Measurements from ENCODE around the gene BCO1. TPM values are rescaled to one million over a fixed set of nuclear protein-coding genes. Genes with fewer than 3 reads are reported as not detected.

Gene BCO1
- total RNA-seq, 1 donor: not detected

DNA sequence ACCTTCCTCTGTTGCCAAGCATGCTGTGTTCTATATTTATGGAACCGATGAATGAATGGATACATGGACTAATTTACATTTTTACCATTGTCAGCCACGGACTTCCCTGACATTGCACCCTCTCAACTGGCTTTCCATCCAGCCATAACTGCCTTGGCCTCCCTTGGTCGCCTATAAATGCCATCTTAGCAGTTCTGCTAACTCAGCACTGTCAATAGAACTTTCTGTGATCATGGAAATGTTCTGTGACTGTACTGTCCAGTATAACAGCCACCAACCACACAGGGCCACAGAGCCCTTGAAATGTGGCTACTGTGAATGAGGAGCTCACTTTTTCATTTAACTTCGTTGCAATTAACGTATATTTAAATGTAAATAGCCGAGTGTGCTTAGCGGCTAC lies 8.7 kb upstream of the BCO1 start:
- H3K4me3 ChIP-seq (ENCODE audit: low read depth, low read length): no peak overlapping the region
- TF ChIP-seq, protein P1, sequence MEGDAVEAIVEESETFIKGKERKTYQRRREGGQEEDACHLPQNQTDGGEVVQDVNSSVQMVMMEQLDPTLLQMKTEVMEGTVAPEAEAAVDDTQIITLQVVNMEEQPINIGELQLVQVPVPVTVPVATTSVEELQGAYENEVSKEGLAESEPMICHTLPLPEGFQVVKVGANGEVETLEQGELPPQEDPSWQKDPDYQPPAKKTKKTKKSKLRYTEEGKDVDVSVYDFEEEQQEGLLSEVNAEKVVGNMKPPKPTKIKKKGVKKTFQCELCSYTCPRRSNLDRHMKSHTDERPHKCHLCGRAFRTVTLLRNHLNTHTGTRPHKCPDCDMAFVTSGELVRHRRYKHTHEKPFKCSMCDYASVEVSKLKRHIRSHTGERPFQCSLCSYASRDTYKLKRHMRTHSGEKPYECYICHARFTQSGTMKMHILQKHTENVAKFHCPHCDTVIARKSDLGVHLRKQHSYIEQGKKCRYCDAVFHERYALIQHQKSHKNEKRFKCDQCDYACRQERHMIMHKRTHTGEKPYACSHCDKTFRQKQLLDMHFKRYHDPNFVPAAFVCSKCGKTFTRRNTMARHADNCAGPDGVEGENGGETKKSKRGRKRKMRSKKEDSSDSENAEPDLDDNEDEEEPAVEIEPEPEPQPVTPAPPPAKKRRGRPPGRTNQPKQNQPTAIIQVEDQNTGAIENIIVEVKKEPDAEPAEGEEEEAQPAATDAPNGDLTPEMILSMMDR (IDR thresholded peaks at IDR 0.05; ENCODE audit: insufficient read depth, low read length): no peak
- no peak for DNase-seq (ENCODE audit: low read depth)

DNA sequence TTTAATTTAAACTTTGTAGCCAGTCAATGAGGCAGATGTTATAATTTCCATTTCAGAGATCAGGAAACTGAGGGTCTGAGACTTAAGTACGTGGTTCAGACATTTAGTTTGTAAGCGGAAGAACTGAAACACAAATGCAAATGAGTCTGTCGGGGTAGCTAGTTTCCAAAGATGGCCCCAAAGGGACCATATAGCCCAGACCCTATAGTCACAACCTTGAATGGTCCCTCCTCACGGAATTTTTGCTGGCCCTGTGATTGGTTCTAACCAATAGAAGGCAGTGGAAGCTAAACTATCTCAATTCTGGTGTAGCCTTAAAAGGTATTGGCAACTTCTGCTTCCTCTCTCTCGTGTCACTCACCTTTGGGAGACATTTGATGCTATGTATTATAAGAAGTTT lies 7.5 kb upstream of the BCO1 start:
- TF ChIP-seq, protein P1 (IDR thresholded peaks at IDR 0.05; ENCODE audit: insufficient read depth, low read length): no peak
- H3K4me3 ChIP-seq (ENCODE audit: low read depth, low read length): no peak overlapping the region
- DNase-seq (ENCODE audit: low read depth): no peak

DNA sequence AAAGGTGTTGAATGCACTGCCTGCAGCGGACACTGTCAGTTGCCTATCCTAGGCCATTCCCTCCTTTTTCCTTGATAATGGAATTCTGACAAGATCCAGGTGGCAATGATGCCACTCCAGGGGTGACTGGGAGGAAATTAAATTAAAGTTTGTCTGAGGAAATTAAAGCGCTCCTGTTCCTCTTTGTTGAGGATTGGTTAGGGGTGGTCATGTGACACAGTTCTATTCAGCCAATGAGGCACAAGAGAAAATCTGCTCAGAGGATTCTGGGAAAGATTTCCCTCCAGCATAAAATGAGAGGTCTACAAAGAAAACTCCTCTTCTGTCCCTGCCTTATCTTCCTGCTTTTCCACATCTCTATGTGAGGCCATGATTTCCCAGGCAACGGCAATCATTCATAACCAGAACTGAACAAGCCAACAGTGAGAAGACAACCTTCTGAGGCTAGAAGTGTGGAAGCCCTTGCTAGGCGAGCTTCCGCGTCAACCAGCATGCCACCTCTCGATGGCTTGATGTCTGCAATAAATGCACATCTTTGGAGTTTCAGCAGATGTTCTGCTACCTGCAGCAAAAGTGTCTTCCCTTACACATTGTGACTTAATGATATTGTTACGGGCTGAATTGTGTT lies 5.6 kb upstream of the BCO1 start:
- TF ChIP-seq, protein P1 (IDR thresholded peaks at IDR 0.05; ENCODE audit: insufficient read depth, low read length): no peak
- H3K4me3 ChIP-seq (ENCODE audit: low read depth, low read length): no peak overlapping the region
- no peak for DNase-seq (ENCODE audit: low read depth)

GRCh38 chr16:81237282-81237681 lies 1.2 kb upstream of the BCO1 start:
- TF ChIP-seq, protein P1 (IDR thresholded peaks at IDR 0.05; ENCODE audit: insufficient read depth, low read length): no peak
- peak; percentile 18 for DNase-seq (ENCODE audit: low read depth)

GRCh38 chr16:81237942-81238295 lies 570 bp upstream of the BCO1 start:
- H3K4me3 ChIP-seq (ENCODE audit: low read depth, low read length): peak overlapping the region; percentile 56
- TF ChIP-seq, protein P1 (IDR thresholded peaks at IDR 0.05; ENCODE audit: insufficient read depth, low read length): no peak
- DNase-seq (ENCODE audit: low read depth): no peak

More at GRCh38 chr16:81237282-81237681, 1.2 kb upstream of the BCO1 start:
- H3K4me3 ChIP-seq (ENCODE audit: low read depth, low read length): no peak overlapping the region

GRCh38 chr16:81239367-81240121 lies 1.1 kb downstream of the BCO1 start:
- no peak overlapping the region for H3K4me3 ChIP-seq (ENCODE audit: low read depth, low read length)
- TF ChIP-seq, protein P1 (IDR thresholded peaks at IDR 0.05; ENCODE audit: insufficient read depth, low read length): no peak
- DNase-seq (ENCODE audit: low read depth): no peak
